ENCODE measurements around the gene PLEKHG3. TPM values are rescaled to one million over a fixed set of nuclear protein-coding genes. Genes with fewer than 3 reads are reported as not detected.

PLEKHG3 gene
- total RNA-seq, 1 donor from 2014 or later = 10.1 TPM

- no peaks in the 10 kb centered on the region for H3K36me3 Mint-ChIP-seq (ENCODE audit: unreplicated experiment)
- H3K4me3 Mint-ChIP-seq (ENCODE audit: unreplicated experiment) = no peak overlapping the region
- DNase-seq = no peak
- no peak for TF ChIP-seq CTCF (IDR thresholded peaks at IDR 0.05; ENCODE audit: partially characterized antibody, unreplicated experiment)
- H3K9me3 Mint-ChIP-seq (ENCODE audit: unreplicated experiment) = peaks cover 4% of the 10 kb centered on the region
- peaks cover 3% of the 10 kb centered on the region for H3K4me1 Mint-ChIP-seq (ENCODE audit: low read depth, unreplicated experiment)
- no peak overlapping the region for H3K27ac Mint-ChIP-seq (ENCODE audit: unreplicated experiment)
- peaks cover 12% of the 10 kb centered on the region for H3K27me3 Mint-ChIP-seq (ENCODE audit: unreplicated experiment)
Measured at GRCh38 chr14:64681796-64682710, 22.2 kb upstream of the PLEKHG3 start.

GRCh38 chr14:64682843-64683242, 21.4 kb upstream of the PLEKHG3 start:
- Mint-ChIP-seq H3K27ac (ENCODE audit: unreplicated experiment) (no peak overlapping the region), H3K4me1 (ENCODE audit: low read depth, unreplicated experiment) (peaks cover 3% of the 10 kb centered on the region), H3K27me3 (ENCODE audit: unreplicated experiment) (peaks cover 12% of the 10 kb centered on the region), H3K9me3 (ENCODE audit: unreplicated experiment) (no peaks in the 10 kb centered on the region), H3K36me3 (ENCODE audit: unreplicated experiment) (no peaks in the 10 kb centered on the region), H3K4me3 (ENCODE audit: unreplicated experiment) (no peak overlapping the region)
- TF ChIP-seq CTCF (IDR thresholded peaks at IDR 0.05; ENCODE audit: partially characterized antibody, unreplicated experiment) = no peak
- DNase-seq = no peak

GRCh38 chr14:64683264-64683663, 21.0 kb upstream of the PLEKHG3 start:
- Mint-ChIP-seq H3K27me3 (ENCODE audit: unreplicated experiment) (peaks cover 12% of the 10 kb centered on the region), H3K36me3 (ENCODE audit: unreplicated experiment) (no peaks in the 10 kb centered on the region), H3K27ac (ENCODE audit: unreplicated experiment) (no peak overlapping the region), H3K4me1 (ENCODE audit: low read depth, unreplicated experiment) (peaks cover 3% of the 10 kb centered on the region), H3K9me3 (ENCODE audit: unreplicated experiment) (no peaks in the 10 kb centered on the region), H3K4me3 (ENCODE audit: unreplicated experiment) (no peak overlapping the region)
- DNase-seq = no peak
- TF ChIP-seq CTCF (IDR thresholded peaks at IDR 0.05; ENCODE audit: partially characterized antibody, unreplicated experiment) = no peak

- no peak overlapping the region for H3K4me3 Mint-ChIP-seq (ENCODE audit: unreplicated experiment)
- peaks cover 3% of the 10 kb centered on the region for H3K4me1 Mint-ChIP-seq (ENCODE audit: low read depth, unreplicated experiment)
- no peak for TF ChIP-seq CTCF (IDR thresholded peaks at IDR 0.05; ENCODE audit: partially characterized antibody, unreplicated experiment)
- H3K36me3 Mint-ChIP-seq (ENCODE audit: unreplicated experiment) = no peaks in the 10 kb centered on the region
- no peaks in the 10 kb centered on the region for H3K9me3 Mint-ChIP-seq (ENCODE audit: unreplicated experiment)
- DNase-seq = no peak
- peaks cover 11% of the 10 kb centered on the region for H3K27me3 Mint-ChIP-seq (ENCODE audit: unreplicated experiment)
- no peak overlapping the region for H3K27ac Mint-ChIP-seq (ENCODE audit: unreplicated experiment)
Measured at GRCh38 chr14:64684091-64684490, 20.1 kb upstream of the PLEKHG3 start.
